Kidney (tissue), 14 donors: ENCODE data around the gene RPTOR. TPM values are rescaled to one million over a fixed set of nuclear protein-coding genes. Genes with fewer than 3 reads are reported as not detected.

ENCODE experiments used
- DNase-seq, 5 donors: peaks; one replicate each; pipeline ENCODE4 v3.0.0-alpha.2; 2013 to 2020
- FAIRE-seq: peaks from 2 replicates; lab custom pipeline; 2012; peaks lifted over from hg19 to GRCh38; lab: Jason Lieb, UNC
- H3K27ac ChIP-seq, 2 donors: one replicate each; pipeline ENCODE4 v1.7.0; 2013; ENCODE audit warnings: low read depth in 2 of 2, low read length in 2 of 2, inconsistent platforms in 1 of 2
- H3K27me3 ChIP-seq: one replicate; pipeline ENCODE4 v1.7.1; 2013; ENCODE audit warnings: low read length, inconsistent platforms; ENCODE audit not compliant: control insufficient read depth, insufficient read depth
- H3K36me3 ChIP-seq, 3 donors: one replicate each; pipeline versions ENCODE4 v1.7.0 to v1.7.1; 2013; ENCODE audit warnings: low read length in 3 of 3, control low read depth in 1 of 3, inconsistent platforms in 1 of 3; ENCODE audit not compliant: insufficient read depth in 3 of 3, control insufficient read depth in 2 of 3
- H3K4me1 ChIP-seq, 3 donors: one replicate each; pipeline versions ENCODE4 v1.7.0 to v1.7.1; 2013; ENCODE audit warnings: low read length in 3 of 3, inconsistent platforms in 1 of 3, low read depth in 1 of 3; ENCODE audit not compliant: control insufficient read depth in 2 of 3, insufficient read depth in 2 of 3
- H3K4me3 ChIP-seq, 3 donors: one replicate each; pipeline versions ENCODE4 v1.7.0 to v1.8.1; 2013; ENCODE audit warnings: low read length in 3 of 3, control low read depth in 1 of 3, inconsistent platforms in 1 of 3
- H3K9ac ChIP-seq, 3 donors: one replicate each; pipeline versions ENCODE4 v1.7.0 to v1.7.1; 2013; ENCODE audit warnings: low read length in 3 of 3, control low read depth in 1 of 3, inconsistent platforms in 1 of 3
- H3K9me3 ChIP-seq, 3 donors: one replicate each; pipeline versions ENCODE4 v1.7.0 to v1.7.1; 2013; ENCODE audit warnings: low read length in 3 of 3, control low read depth in 1 of 3, inconsistent platforms in 1 of 3; ENCODE audit not compliant: control insufficient read depth in 2 of 3, insufficient read depth in 1 of 3
- CTCF ChIP-seq: IDR thresholded peaks from 3 replicates; pipeline ENCODE4 v1.5.1; 2012; ENCODE audit warnings: mild to moderate bottlenecking, moderate library complexity, borderline replicate concordance; ENCODE audit not compliant: insufficient read depth; ENCODE audit errors: extremely low read depth
- intact Hi-C: fragments of 100-400 bp; cut with DNase I; formaldehyde crosslinking; loops from one replicate; pipeline ENCODE4 v1.11.1; 2022
- polyA plus RNA-seq: library from polyadenylated mRNA; stranded (reverse); fragments of 350-450 nt; fragmentation: Illumina TruSeq; extraction: RNeasy Lipid Tissue Mini Kit (QIAGEN cat#74804); gene quantifications from one replicate; pipeline ENCODE4 v1.2.3, GENCODE V29; 2014; ENCODE audit warnings: low read depth, low replicate concordance; ENCODE audit not compliant: insufficient read depth
- total RNA-seq: library from RNA; stranded (reverse); fragmentation: NEBNext Ultra II Directional; extraction: Animal tissue kit (Norgen Biotek cat#: 25700); gene quantifications from one replicate; pipeline ENCODE4 v1.2.1, GENCODE V29; 2021
- donor health status: control.
- donor health status: control.
- donor health status: control.
- donor health status: control.
- donor health status: control.
- donor health status: DM: yes; HTN: yes; CAD: no.
- donor health status: Normal renal cell carcinoma (clear cell type).

RPTOR gene
- total and polyA plus RNA-seq, 2 donors from 2014 or later: 5.5 to 37.6 TPM

DNA sequence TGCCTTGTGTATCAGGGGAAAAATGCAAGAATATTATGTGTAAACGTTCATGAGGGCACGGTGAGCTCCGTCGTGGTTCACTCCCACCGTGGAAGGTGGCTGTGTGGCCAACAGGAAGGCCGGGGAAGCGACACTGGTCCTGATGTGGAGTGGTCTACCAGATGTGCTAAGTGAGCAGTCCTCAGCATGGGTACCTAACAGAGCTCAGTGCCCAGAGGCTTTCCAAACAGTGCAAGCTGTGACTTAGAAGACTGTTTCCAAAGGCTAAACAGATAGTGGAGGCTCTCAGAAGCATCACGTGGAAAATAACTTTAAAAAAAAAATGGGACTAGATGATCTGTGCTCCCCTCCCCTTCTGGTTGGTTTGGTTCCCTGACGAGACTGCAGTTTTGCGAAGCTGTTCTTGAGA lies 247.7 kb downstream of the RPTOR start:
- TF ChIP-seq CTCF: no peak
- no peak overlapping the region for H3K4me3 ChIP-seq
- no peak overlapping the region for H3K9ac ChIP-seq
- H3K27me3 ChIP-seq: no peaks in the 10 kb centered on the region
- H3K36me3 ChIP-seq: no peaks in the 10 kb centered on the region
- FAIRE-seq (no peak), DNase-seq (peak in 1 of 5 donors; percentile 30)
- H3K9me3 ChIP-seq: no peaks in the 10 kb centered on the region
- H3K4me1 ChIP-seq: peaks cover 0 to 19% (median 3%) of the 10 kb centered on the region in 3 donors
- H3K27ac ChIP-seq: no peak overlapping the region
- intact Hi-C loops: no loop called here

DNA sequence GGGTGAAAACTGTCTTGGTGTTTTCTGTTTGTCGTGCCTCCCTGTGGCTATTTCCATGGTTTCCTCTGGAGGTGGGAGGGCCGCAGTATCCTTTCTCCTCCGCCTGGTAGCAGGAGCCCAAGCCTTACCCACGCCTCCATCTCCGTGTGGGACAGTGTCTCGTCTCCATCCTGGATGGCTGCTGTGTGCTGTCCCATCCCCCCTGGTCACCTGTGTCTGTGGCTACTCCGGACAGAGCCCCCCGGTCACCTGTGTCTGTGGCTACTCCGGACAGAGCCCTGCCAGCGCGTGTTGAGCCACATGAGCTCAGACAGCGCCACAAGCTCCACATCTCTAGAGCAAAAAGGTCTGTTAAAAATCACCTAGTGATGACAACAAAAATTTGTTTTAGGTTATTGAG lies 248.8 kb downstream of the RPTOR start:
- no peaks in the 10 kb centered on the region for H3K27me3 ChIP-seq
- no peak overlapping the region for H3K27ac ChIP-seq
- H3K36me3 ChIP-seq: no peaks in the 10 kb centered on the region
- H3K4me3 ChIP-seq: no peak overlapping the region
- no peak for TF ChIP-seq CTCF
- peaks cover 0 to 19% (median 3%) of the 10 kb centered on the region in 3 donors for H3K4me1 ChIP-seq
- intact Hi-C loops: no loop called here
- FAIRE-seq (no peak), DNase-seq (peak in 2 of 5 donors; percentile 25 to 36)
- H3K9me3 ChIP-seq: no peaks in the 10 kb centered on the region
- H3K9ac ChIP-seq: no peak overlapping the region

DNA sequence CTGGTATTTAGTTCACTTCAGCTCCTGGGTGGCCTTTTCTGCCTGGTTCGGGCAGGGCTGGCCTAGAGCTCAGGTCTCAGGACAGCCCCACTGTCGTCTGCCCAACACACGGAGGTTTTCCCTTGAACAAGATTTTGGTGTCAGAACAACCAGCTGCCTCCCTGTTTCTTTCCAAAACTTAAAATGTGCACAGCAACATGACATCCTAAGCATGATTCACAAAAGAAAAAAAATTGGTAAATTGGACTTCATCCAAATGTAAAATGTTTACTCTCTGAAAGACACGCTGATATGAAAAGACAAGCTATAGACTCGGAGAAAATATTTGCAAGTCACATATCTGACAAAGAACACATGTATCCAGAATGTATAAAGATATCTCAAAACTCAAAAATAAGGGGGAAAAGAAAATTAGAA lies 249.2 kb downstream of the RPTOR start:
- Histone ChIP-seq H3K27ac (no peak overlapping the region), H3K27me3 (no peaks in the 10 kb centered on the region), H3K9me3 (no peaks in the 10 kb centered on the region), H3K4me3 (no peak overlapping the region), H3K9ac (no peak overlapping the region), H3K4me1 (peaks cover under 1 to 19% (median 3%) of the 10 kb centered on the region in 3 donors), H3K36me3 (no peaks in the 10 kb centered on the region)
- TF ChIP-seq CTCF: no peak
- FAIRE-seq: no peak
- DNase-seq: peak in 2 of 5 donors; percentile 31 to 45
- intact Hi-C loops: no loop called here
